CD8-positive, alpha-beta memory T cell (primary cell): ENCODE data around the gene PDGFB. TPM values are rescaled to one million over a fixed set of nuclear protein-coding genes. Genes with fewer than 3 reads are reported as not detected.
A peak's percentile ranks its signal among the peaks of the same experiment; 100 is the strongest.

Experiments used
- CTCF ChIA-PET: fragments of 350-600 bp; sonication (Branson Sonifier 250); formaldehyde crosslinking; loops from one replicate; lab custom pipeline; 2021; ENCODE audit warnings: antibody characterized with exemption; lab: Charles Lee
- POLR2A ChIA-PET: fragments of 350-600 bp; sonication (Branson Sonifier 250); formaldehyde crosslinking; loops from one replicate; lab custom pipeline; 2021; ENCODE audit warnings: antibody characterized with exemption; lab: Charles Lee
- DNase-seq, 5 donors: peaks; one replicate each; pipeline versions ENCODE4 v3.0.0 to v3.0.0-alpha.2; 2020 to 2022; ENCODE audit warnings: mixed read lengths in 1 of 5
- H3K27ac ChIP-seq: one replicate; pipeline ENCODE4 v1.7.0; 2013; ENCODE audit warnings: low read depth, mild to moderate bottlenecking, low read length, moderate library complexity
- H3K27me3 ChIP-seq: 2 replicates; pipeline ENCODE4 v1.7.0; 2013; ENCODE audit warnings: low read length, mild to moderate bottlenecking; ENCODE audit not compliant: insufficient read depth, poor library complexity, severe bottlenecking
- H3K36me3 ChIP-seq: 2 replicates; pipeline ENCODE4 v1.7.0; 2013; ENCODE audit warnings: mild to moderate bottlenecking, low read length, moderate library complexity; ENCODE audit not compliant: insufficient read depth
- H3K4me1 ChIP-seq: 2 replicates; pipeline ENCODE4 v1.7.0; 2013; ENCODE audit warnings: mild to moderate bottlenecking, low read length, moderate library complexity; ENCODE audit not compliant: insufficient read depth
- H3K4me3 ChIP-seq: 2 replicates; pipeline ENCODE4 v1.7.0; 2013; ENCODE audit warnings: mild to moderate bottlenecking, low read length
- H3K9me3 ChIP-seq: 2 replicates; pipeline ENCODE4 v1.7.0; 2013; ENCODE audit warnings: mild to moderate bottlenecking, low read length
- H3K27ac Mint-ChIP-seq, 8 donors: one replicate each; pipeline ENCODE4 v1.8.0; 2020 to 2021; ENCODE audit warnings: mixed read lengths in 8 of 8, mild to moderate bottlenecking in 6 of 8, inconsistent platforms in 3 of 8, moderate library complexity in 3 of 8
- H3K27me3 Mint-ChIP-seq, 2 donors: one replicate each; pipeline ENCODE4 v1.8.0; 2020 to 2021; ENCODE audit warnings: mixed read lengths in 2 of 2, mild to moderate bottlenecking in 1 of 2, moderate library complexity in 1 of 2
- H3K36me3 Mint-ChIP-seq, 3 donors: one replicate each; pipeline ENCODE4 v1.8.0; 2020 to 2021; ENCODE audit warnings: mixed read lengths in 3 of 3, inconsistent platforms in 1 of 3, mild to moderate bottlenecking in 1 of 3
- H3K4me1 Mint-ChIP-seq, 3 donors: one replicate each; pipeline ENCODE4 v1.8.0; 2020 to 2021; ENCODE audit warnings: mixed read lengths in 3 of 3, inconsistent platforms in 1 of 3, mild to moderate bottlenecking in 1 of 3
- H3K4me3 Mint-ChIP-seq, 7 donors: one replicate each; pipeline ENCODE4 v1.8.0; 2020 to 2021; ENCODE audit warnings: mixed read lengths in 7 of 7, mild to moderate bottlenecking in 6 of 7, moderate library complexity in 4 of 7, inconsistent platforms in 2 of 7
- H3K9me3 Mint-ChIP-seq, 5 donors: one replicate each; pipeline ENCODE4 v1.8.0; 2020 to 2022; ENCODE audit warnings: mixed read lengths in 5 of 5, mild to moderate bottlenecking in 3 of 5, moderate library complexity in 2 of 5, inconsistent platforms in 1 of 5
- polyA plus RNA-seq: library from polyadenylated mRNA; unstranded; fragments of 300-500 nt; fragmentation: Illumina TruSeq; gene quantifications from one replicate; pipeline ENCODE4 v1.2.3, GENCODE V29; 2021
- total RNA-seq, 2 experiments: library from RNA; stranded (reverse); gene quantifications; one replicate each; pipeline ENCODE4 v1.2.3, GENCODE V29; 2021

The PDGFB gene
- total and polyA plus RNA-seq, 3 experiments from 2014 or later: 2.3 to 18.2 (median 3.0) TPM

- Mint-ChIP-seq H3K27me3 (peaks cover 0 to 3% of the 10 kb centered on the region in 2 donors), H3K9me3 (no peaks in the 10 kb centered on the region), H3K27ac (no peak overlapping the region), H3K4me1 (peaks cover 9 to 32% (median 12%) of the 10 kb centered on the region in 3 donors), H3K36me3 (peaks cover 0 to 69% (median 11%) of the 10 kb centered on the region in 3 donors), H3K4me3 (no peak overlapping the region)
- Histone ChIP-seq H3K27ac (no peak overlapping the region), H3K9me3 (no peaks in the 10 kb centered on the region), H3K4me1 (peaks cover 22% of the 10 kb centered on the region), H3K4me3 (no peak overlapping the region), H3K36me3 (no peaks in the 10 kb centered on the region), H3K27me3 (no peaks in the 10 kb centered on the region)
- CTCF ChIA-PET: interaction anchor here (0.6 to 1.6 kb wide), 2 partner anchors 88 to 181 kb away, joined by 3 read pairs; no protein-coding TSS in a partner anchor
- POLR2A ChIA-PET: interaction anchor here (1.1 kb wide), 1 partner anchor 25 kb away, joined by 3 read pairs; no protein-coding TSS in a partner anchor
- DNase-seq: no peak
Measured at GRCh38 chr22:39231197-39231950, 13.4 kb downstream of the PDGFB start.

- H3K4me3 Mint-ChIP-seq: no peak overlapping the region
Measured at GRCh38 chr22:39230261-39231196, 14.3 kb downstream of the PDGFB start.

GRCh38 chr22:39229688-39230260 lies 15.0 kb downstream of the PDGFB start:
- Histone ChIP-seq H3K9me3 (no peaks in the 10 kb centered on the region), H3K27me3 (no peaks in the 10 kb centered on the region), H3K4me1 (peaks cover 6% of the 10 kb centered on the region), H3K36me3 (no peaks in the 10 kb centered on the region), H3K27ac (no peak overlapping the region), H3K4me3 (no peak overlapping the region)
- H3K9me3 Mint-ChIP-seq: no peaks in the 10 kb centered on the region
- POLR2A ChIA-PET: no interaction called here
- H3K27ac Mint-ChIP-seq: no peak overlapping the region
- H3K36me3 Mint-ChIP-seq: peaks cover 0 to 79% (median 13%) of the 10 kb centered on the region in 3 donors
- no peak overlapping the region for H3K4me3 Mint-ChIP-seq
- no peak for DNase-seq
- CTCF ChIA-PET: interaction anchor here (1.6 to 1.8 kb wide), 2 partner anchors 58 to 89 kb away, joined by 3 to 8 read pairs; no protein-coding TSS in a partner anchor
- H3K4me1 Mint-ChIP-seq: peaks cover 0 to 16% (median 0%) of the 10 kb centered on the region in 3 donors
- no peaks in the 10 kb centered on the region for H3K27me3 Mint-ChIP-seq

More at GRCh38 chr22:39230261-39231196, 14.3 kb downstream of the PDGFB start:
- Histone ChIP-seq H3K27ac (no peak overlapping the region), H3K4me3 (no peak overlapping the region), H3K27me3 (no peaks in the 10 kb centered on the region), H3K36me3 (no peaks in the 10 kb centered on the region), H3K9me3 (no peaks in the 10 kb centered on the region), H3K4me1 (peaks cover 14% of the 10 kb centered on the region)
- ChIA-PET CTCF (interaction anchor here (1.6 kb wide), 1 partner anchor 88 kb away, joined by 3 read pairs; no protein-coding TSS in a partner anchor), POLR2A (interaction anchor here (1.1 kb wide), 1 partner anchor 24 kb away, joined by 3 read pairs; no protein-coding TSS in a partner anchor)
- DNase-seq: no peak
- Mint-ChIP-seq H3K4me1 (peaks cover under 1 to 24% (median 3%) of the 10 kb centered on the region in 3 donors), H3K27ac (peak overlapping the region in 2 of 8 donors; percentile 32 to 36), H3K9me3 (no peaks in the 10 kb centered on the region), H3K36me3 (peaks cover 0 to 73% (median 13%) of the 10 kb centered on the region in 3 donors), H3K27me3 (no peaks in the 10 kb centered on the region)

- Histone ChIP-seq H3K36me3 (no peaks in the 10 kb centered on the region), H3K27me3 (no peaks in the 10 kb centered on the region), H3K4me1 (no peaks in the 10 kb centered on the region), H3K27ac (no peak overlapping the region), H3K9me3 (no peaks in the 10 kb centered on the region), H3K4me3 (no peak overlapping the region)
- peaks cover 0 to under 1% of the 10 kb centered on the region in 2 donors for H3K27me3 Mint-ChIP-seq
- CTCF ChIA-PET: interaction anchor here (1.2 to 1.8 kb wide), 4 partner anchors 14 to 87 kb away, joined by 3 to 8 read pairs (median 4); no protein-coding TSS in a partner anchor
- POLR2A ChIA-PET: no interaction called here
- no peak overlapping the region for H3K4me3 Mint-ChIP-seq
- H3K27ac Mint-ChIP-seq: peak overlapping the region in 1 of 8 donors; percentile 73
- H3K36me3 Mint-ChIP-seq: peaks cover 0 to 80% (median 16%) of the 10 kb centered on the region in 3 donors
- H3K9me3 Mint-ChIP-seq: no peaks in the 10 kb centered on the region
- DNase-seq: no peak
- peaks cover 1 to 14% (median 5%) of the 10 kb centered on the region in 3 donors for H3K4me1 Mint-ChIP-seq
Measured at GRCh38 chr22:39229075-39229474, 15.7 kb downstream of the PDGFB start.

- Mint-ChIP-seq H3K9me3 (no peaks in the 10 kb centered on the region), H3K4me3 (no peak overlapping the region), H3K36me3 (peaks cover 0 to 84% (median 18%) of the 10 kb centered on the region in 3 donors), H3K4me1 (peaks cover 6 to 25% (median 12%) of the 10 kb centered on the region in 3 donors), H3K27me3 (peaks cover 0 to 3% of the 10 kb centered on the region in 2 donors), H3K27ac (peak overlapping the region in 1 of 8 donors; percentile 68)
- H3K9me3 ChIP-seq: no peaks in the 10 kb centered on the region
- no peak overlapping the region for H3K27ac ChIP-seq
- H3K4me3 ChIP-seq: no peak overlapping the region
- ChIA-PET CTCF (interaction anchor here (1.0 to 1.7 kb wide), 4 partner anchors 13 to 358 kb away, joined by 3 to 11 read pairs (median 4); no protein-coding TSS in a partner anchor), POLR2A (no interaction called here)
- H3K36me3 ChIP-seq: no peaks in the 10 kb centered on the region
- no peaks in the 10 kb centered on the region for H3K4me1 ChIP-seq
- no peaks in the 10 kb centered on the region for H3K27me3 ChIP-seq
- no peak for DNase-seq
Measured at GRCh38 chr22:39227542-39228272, 17.1 kb downstream of the PDGFB start.

GRCh38 chr22:39226353-39226752 lies 18.4 kb downstream of the PDGFB start:
- Histone ChIP-seq H3K9me3 (no peaks in the 10 kb centered on the region), H3K4me3 (no peak overlapping the region), H3K4me1 (no peaks in the 10 kb centered on the region), H3K36me3 (no peaks in the 10 kb centered on the region), H3K27me3 (no peaks in the 10 kb centered on the region), H3K27ac (no peak overlapping the region)
- Mint-ChIP-seq H3K4me1 (peaks cover 6 to 29% (median 12%) of the 10 kb centered on the region in 3 donors), H3K27me3 (peaks cover 0 to 8% of the 10 kb centered on the region in 2 donors), H3K9me3 (no peaks in the 10 kb centered on the region), H3K4me3 (no peak overlapping the region), H3K36me3 (peaks cover 2 to 84% (median 18%) of the 10 kb centered on the region in 3 donors), H3K27ac (peak overlapping the region in 2 of 8 donors; percentile 46 to 58)
- ChIA-PET CTCF (interaction anchor here (1.7 kb wide), 1 partner anchor 55 kb away, joined by 11 read pairs; no protein-coding TSS in a partner anchor), POLR2A (interaction anchor here (0.6 kb wide), 1 partner anchor 66 kb away, joined by 20 read pairs; no protein-coding TSS in a partner anchor)
- no peak for DNase-seq
